ENCODE measurements around the gene CD34. TPM values are rescaled to one million over a fixed set of nuclear protein-coding genes. Genes with fewer than 3 reads are reported as not detected.

Gene CD34
- total and polyA plus RNA-seq, 2 donors = 6.4 to 14.5 TPM

DNA sequence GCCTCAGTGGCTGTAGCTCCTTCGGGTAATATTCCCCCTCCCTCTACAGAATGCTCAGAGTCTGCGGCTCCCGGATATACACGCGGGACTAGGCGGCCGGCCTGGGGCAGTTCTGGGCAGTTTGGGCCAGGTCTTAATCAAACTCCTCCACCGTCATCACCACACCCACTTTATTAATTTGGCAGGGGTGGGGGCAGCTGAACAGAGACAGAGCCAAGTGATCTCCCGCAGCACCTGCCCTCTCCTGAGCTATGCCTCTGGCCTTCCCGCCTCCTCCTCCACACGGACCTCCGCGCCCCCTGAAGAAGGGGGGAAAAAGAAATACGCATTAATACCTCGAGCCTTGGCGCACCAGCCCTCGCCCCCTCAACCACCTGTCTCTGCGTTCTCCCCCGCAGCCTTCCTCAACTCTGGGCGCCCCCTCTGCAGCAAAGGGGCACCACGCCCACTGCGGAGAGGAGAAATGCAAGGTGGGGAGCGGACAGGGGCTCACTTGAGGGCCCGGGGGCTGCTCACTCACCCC is 42.6 kb downstream of the CD34 start:
- H3K4me1 ChIP-seq (ENCODE audit: control insufficient read depth in 2 of 2, insufficient read depth in 2 of 2, low read length in 2 of 2) = peaks cover 76 to 88% of the 10 kb centered on the region in 2 donors
- H3K27me3 ChIP-seq (ENCODE audit: control insufficient read depth in 2 of 2, insufficient read depth in 1 of 2, low read length in 1 of 2) = no peaks in the 10 kb centered on the region
- H3K27ac ChIP-seq (ENCODE audit: low read depth in 1 of 2, low read length in 1 of 2) = peak overlapping the region; percentile 94 to 97
- H3K36me3 ChIP-seq (ENCODE audit: control insufficient read depth in 2 of 2, insufficient read depth in 2 of 2, low read length in 1 of 2) = peaks cover 3 to 39% of the 10 kb centered on the region in 2 donors
- WGBS = under 1% methylated on average over 24 of the region's 24 CpGs
- peak in 1 of 9 donors; percentile 45 for DNase-seq (ENCODE audit: low read depth in 6 of 9, low spot score in 9 of 9)
- peak overlapping the region; percentile 58 to 85 for H3K4me3 ChIP-seq (ENCODE audit: low read length in 2 of 2)
- H3K9me3 ChIP-seq (ENCODE audit: control insufficient read depth in 2 of 2, insufficient read depth in 1 of 2, low read length in 1 of 2) = peaks cover 0 to 3% of the 10 kb centered on the region in 2 donors

GRCh38 chr1:207867136-207868109 is 43.5 kb downstream of the CD34 start:
- H3K27me3 ChIP-seq (ENCODE audit: control insufficient read depth in 2 of 2, insufficient read depth in 1 of 2, low read length in 1 of 2) = no peaks in the 10 kb centered on the region
- peak overlapping the region; percentile 94 to 97 for H3K27ac ChIP-seq (ENCODE audit: low read depth in 1 of 2, low read length in 1 of 2)
- peaks cover 3 to 48% of the 10 kb centered on the region in 2 donors for H3K36me3 ChIP-seq (ENCODE audit: control insufficient read depth in 2 of 2, insufficient read depth in 2 of 2, low read length in 1 of 2)
- peaks cover 0 to 3% of the 10 kb centered on the region in 2 donors for H3K9me3 ChIP-seq (ENCODE audit: control insufficient read depth in 2 of 2, insufficient read depth in 1 of 2, low read length in 1 of 2)
- H3K4me3 ChIP-seq (ENCODE audit: low read length in 2 of 2) = peak overlapping the region; percentile 58 to 85
- DNase-seq (ENCODE audit: low read depth in 6 of 9, low spot score in 9 of 9) = peak in 1 of 9 donors; percentile 73
- 36% methylated on average over 19 of the region's 19 CpGs for WGBS
- peaks cover 75 to 85% of the 10 kb centered on the region in 2 donors for H3K4me1 ChIP-seq (ENCODE audit: control insufficient read depth in 2 of 2, insufficient read depth in 2 of 2, low read length in 2 of 2)

DNA sequence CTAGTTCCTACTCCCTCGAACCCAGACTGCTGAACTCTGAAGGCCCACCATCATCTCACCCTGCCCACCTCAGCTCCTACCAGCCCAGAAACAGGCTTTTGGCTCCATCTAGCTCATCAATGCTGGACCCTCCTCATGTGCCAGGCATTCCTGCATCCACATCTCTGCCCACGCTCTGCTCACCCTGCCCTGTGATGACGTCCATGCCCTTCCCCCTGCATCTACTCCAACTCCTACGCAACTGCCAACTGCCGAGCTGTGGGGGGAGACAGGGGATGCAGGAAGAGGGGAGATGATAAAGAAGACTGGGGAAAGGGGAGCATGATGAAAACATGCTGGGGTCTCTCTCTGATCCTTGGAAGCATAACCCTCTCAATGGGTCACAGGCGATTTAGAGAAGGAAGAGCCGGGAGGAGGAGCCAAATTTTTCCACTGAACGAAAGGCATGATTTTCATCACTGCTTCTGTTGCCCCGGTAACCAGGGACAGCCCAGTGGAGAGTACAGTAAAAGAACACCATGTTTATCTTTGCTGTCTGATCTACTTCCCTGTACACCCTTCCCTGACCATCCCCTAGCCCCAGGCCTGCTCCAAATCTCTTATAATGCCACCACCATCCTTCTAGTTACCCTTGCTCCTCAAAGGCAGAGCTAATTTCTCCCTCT is 44.3 kb downstream of the CD34 start:
- peaks cover 75 to 86% of the 10 kb centered on the region in 2 donors for H3K4me1 ChIP-seq (ENCODE audit: control insufficient read depth in 2 of 2, insufficient read depth in 2 of 2, low read length in 2 of 2)
- H3K9me3 ChIP-seq (ENCODE audit: control insufficient read depth in 2 of 2, insufficient read depth in 1 of 2, low read length in 1 of 2) = peaks cover 0 to 3% of the 10 kb centered on the region in 2 donors
- peaks cover 3 to 48% of the 10 kb centered on the region in 2 donors for H3K36me3 ChIP-seq (ENCODE audit: control insufficient read depth in 2 of 2, insufficient read depth in 2 of 2, low read length in 1 of 2)

DNA sequence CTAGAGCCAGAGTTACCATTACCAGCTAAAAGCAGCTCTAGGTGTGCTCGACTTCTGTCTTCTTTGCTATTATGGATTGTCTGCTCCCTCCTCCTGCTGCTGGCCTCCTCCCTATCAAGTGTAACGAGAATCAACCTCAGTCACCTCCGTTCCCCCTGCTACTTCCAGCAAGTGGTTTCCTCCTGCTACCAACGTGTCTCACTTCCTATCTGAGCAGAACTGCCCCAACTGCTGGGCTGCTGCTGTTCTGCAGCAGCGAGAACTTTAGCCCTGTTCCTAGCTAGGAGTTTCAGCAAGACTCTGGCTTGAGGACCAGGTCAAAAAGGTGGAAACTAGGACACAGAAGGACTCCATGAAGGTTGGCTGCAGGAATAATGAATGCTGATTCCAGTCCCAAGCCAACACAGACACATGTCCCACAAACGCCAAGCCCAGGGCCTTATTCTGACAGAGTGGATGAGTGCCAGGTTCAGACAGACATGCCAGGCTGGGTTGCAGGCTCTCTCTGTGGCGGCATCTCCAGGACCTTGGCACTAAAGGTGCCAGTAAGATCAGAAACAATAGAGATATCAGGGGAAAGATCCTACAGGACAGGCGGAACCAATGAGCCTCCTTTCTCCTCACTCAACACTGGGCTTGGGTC is 46.9 kb downstream of the CD34 start:
- H3K27ac ChIP-seq (ENCODE audit: low read depth in 1 of 2, low read length in 1 of 2) = peak overlapping the region; percentile 86 to 97
- DNase-seq (ENCODE audit: low read depth in 6 of 9, low spot score in 9 of 9) = peak in 5 of 9 donors; percentile 47 to 85 (median 71)
- H3K9me3 ChIP-seq (ENCODE audit: control insufficient read depth in 2 of 2, insufficient read depth in 1 of 2, low read length in 1 of 2) = peaks cover 0 to 3% of the 10 kb centered on the region in 2 donors
- 21% methylated on average over 8 of the region's 8 CpGs for WGBS
- peak overlapping the region; percentile 10 to 32 for H3K4me3 ChIP-seq (ENCODE audit: low read length in 2 of 2)
- H3K27me3 ChIP-seq (ENCODE audit: control insufficient read depth in 2 of 2, insufficient read depth in 1 of 2, low read length in 1 of 2) = no peaks in the 10 kb centered on the region
- peaks cover 13 to 64% of the 10 kb centered on the region in 2 donors for H3K36me3 ChIP-seq (ENCODE audit: control insufficient read depth in 2 of 2, insufficient read depth in 2 of 2, low read length in 1 of 2)
- peaks cover 67 to 77% of the 10 kb centered on the region in 2 donors for H3K4me1 ChIP-seq (ENCODE audit: control insufficient read depth in 2 of 2, insufficient read depth in 2 of 2, low read length in 2 of 2)

More for the DNA sequence above, 44.3 kb downstream of the CD34 start:
- Histone ChIP-seq H3K27ac (ENCODE audit: low read depth in 1 of 2, low read length in 1 of 2) (peak overlapping the region; percentile 94 to 97), H3K4me3 (ENCODE audit: low read length in 2 of 2) (peak overlapping the region; percentile 58 to 85), H3K27me3 (ENCODE audit: control insufficient read depth in 2 of 2, insufficient read depth in 1 of 2, low read length in 1 of 2) (no peaks in the 10 kb centered on the region)
- WGBS = 28% methylated on average over 9 of the region's 9 CpGs
- DNase-seq (ENCODE audit: low read depth in 6 of 9, low spot score in 9 of 9) = no peak

DNA sequence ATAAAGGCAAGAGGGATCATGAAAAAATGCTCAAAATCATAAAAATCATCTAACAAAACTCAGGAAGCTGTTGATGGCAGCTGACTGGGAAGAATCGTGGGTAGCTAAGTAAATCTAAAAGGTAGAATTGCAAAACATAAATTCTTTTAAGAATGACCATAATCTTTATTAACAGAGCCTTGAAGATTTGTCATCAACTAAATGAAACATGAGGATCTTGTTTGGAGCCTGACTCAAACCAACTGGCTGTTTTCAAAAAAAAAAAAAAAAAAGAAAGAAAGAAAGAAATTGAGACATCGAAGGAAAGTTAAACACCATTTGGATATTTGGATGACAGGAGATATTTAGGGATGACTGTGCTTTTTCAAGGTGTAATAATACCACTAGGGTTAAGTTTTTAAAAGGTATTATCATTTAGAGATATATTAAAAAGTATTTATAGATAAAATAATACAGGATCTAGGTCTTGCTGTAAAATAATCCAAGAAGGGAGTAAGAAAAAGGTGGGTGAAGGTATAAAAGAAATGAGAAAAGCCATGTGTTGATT is 48.6 kb downstream of the CD34 start:
- no peak for DNase-seq (ENCODE audit: low read depth in 6 of 9, low spot score in 9 of 9)
- H3K4me3 ChIP-seq (ENCODE audit: low read length in 2 of 2) = no peak overlapping the region
- 45% methylated on average over 2 of the region's 2 CpGs for WGBS
- no peaks in the 10 kb centered on the region for H3K9me3 ChIP-seq (ENCODE audit: control insufficient read depth in 2 of 2, insufficient read depth in 1 of 2, low read length in 1 of 2)
- H3K36me3 ChIP-seq (ENCODE audit: control insufficient read depth in 2 of 2, insufficient read depth in 2 of 2, low read length in 1 of 2) = peaks cover 13 to 70% of the 10 kb centered on the region in 2 donors
- H3K27me3 ChIP-seq (ENCODE audit: control insufficient read depth in 2 of 2, insufficient read depth in 1 of 2, low read length in 1 of 2) = no peaks in the 10 kb centered on the region
- peaks cover 67 to 75% of the 10 kb centered on the region in 2 donors for H3K4me1 ChIP-seq (ENCODE audit: control insufficient read depth in 2 of 2, insufficient read depth in 2 of 2, low read length in 2 of 2)
- peak overlapping the region; percentile 95 to 97 for H3K27ac ChIP-seq (ENCODE audit: low read depth in 1 of 2, low read length in 1 of 2)

GRCh38 chr1:207861442-207862177 is 49.3 kb downstream of the CD34 start:
- 8% methylated on average over 9 of the region's 9 CpGs for WGBS
- H3K36me3 ChIP-seq (ENCODE audit: control insufficient read depth in 2 of 2, insufficient read depth in 2 of 2, low read length in 1 of 2) = peaks cover 13 to 71% of the 10 kb centered on the region in 2 donors
- H3K4me1 ChIP-seq (ENCODE audit: control insufficient read depth in 2 of 2, insufficient read depth in 2 of 2, low read length in 2 of 2) = peaks cover 65 to 70% of the 10 kb centered on the region in 2 donors

DNA sequence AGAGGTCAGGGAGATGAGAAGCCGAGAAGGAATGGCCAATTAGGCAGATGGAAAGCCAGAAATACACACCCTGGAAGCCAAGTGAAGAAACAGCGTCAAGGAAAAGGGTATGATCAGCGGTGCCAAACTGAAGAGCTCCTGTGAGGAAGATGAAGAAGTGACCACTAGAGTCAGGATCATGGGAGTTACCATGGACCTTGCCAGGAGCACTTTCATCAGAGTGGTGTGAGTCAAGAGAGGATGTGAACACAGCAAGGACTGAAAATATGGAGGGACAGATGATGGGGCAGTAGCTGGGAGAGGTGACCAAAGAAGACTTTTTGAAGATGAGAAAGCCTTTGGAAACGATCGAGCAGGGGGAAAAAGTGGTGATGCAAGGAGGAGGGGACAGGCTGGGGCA is 50.4 kb downstream of the CD34 start:
- H3K4me3 ChIP-seq (ENCODE audit: low read length in 2 of 2) = no peak overlapping the region
- H3K9me3 ChIP-seq (ENCODE audit: control insufficient read depth in 2 of 2, insufficient read depth in 1 of 2, low read length in 1 of 2) = no peaks in the 10 kb centered on the region
- DNase-seq (ENCODE audit: low read depth in 6 of 9, low spot score in 9 of 9) = no peak
- no peaks in the 10 kb centered on the region for H3K27me3 ChIP-seq (ENCODE audit: control insufficient read depth in 2 of 2, insufficient read depth in 1 of 2, low read length in 1 of 2)
- peaks cover 13 to 71% of the 10 kb centered on the region in 2 donors for H3K36me3 ChIP-seq (ENCODE audit: control insufficient read depth in 2 of 2, insufficient read depth in 2 of 2, low read length in 1 of 2)
- H3K27ac ChIP-seq (ENCODE audit: low read depth in 1 of 2, low read length in 1 of 2) = peak overlapping the region; percentile 54 to 97
- WGBS = 94% methylated on average over 5 of the region's 5 CpGs
- H3K4me1 ChIP-seq (ENCODE audit: control insufficient read depth in 2 of 2, insufficient read depth in 2 of 2, low read length in 2 of 2) = peaks cover 64 to 70% of the 10 kb centered on the region in 2 donors

More at GRCh38 chr1:207861442-207862177, 49.3 kb downstream of the CD34 start:
- no peaks in the 10 kb centered on the region for H3K9me3 ChIP-seq (ENCODE audit: control insufficient read depth in 2 of 2, insufficient read depth in 1 of 2, low read length in 1 of 2)
- peak overlapping the region; percentile 95 to 97 for H3K27ac ChIP-seq (ENCODE audit: low read depth in 1 of 2, low read length in 1 of 2)
- peak; percentile 67 to 93 (median 85) for DNase-seq (ENCODE audit: low read depth in 6 of 9, low spot score in 9 of 9)
- no peaks in the 10 kb centered on the region for H3K27me3 ChIP-seq (ENCODE audit: control insufficient read depth in 2 of 2, insufficient read depth in 1 of 2, low read length in 1 of 2)
- H3K4me3 ChIP-seq (ENCODE audit: low read length in 2 of 2) = peak overlapping the region in 1 of 2 donors; percentile 19

DNA sequence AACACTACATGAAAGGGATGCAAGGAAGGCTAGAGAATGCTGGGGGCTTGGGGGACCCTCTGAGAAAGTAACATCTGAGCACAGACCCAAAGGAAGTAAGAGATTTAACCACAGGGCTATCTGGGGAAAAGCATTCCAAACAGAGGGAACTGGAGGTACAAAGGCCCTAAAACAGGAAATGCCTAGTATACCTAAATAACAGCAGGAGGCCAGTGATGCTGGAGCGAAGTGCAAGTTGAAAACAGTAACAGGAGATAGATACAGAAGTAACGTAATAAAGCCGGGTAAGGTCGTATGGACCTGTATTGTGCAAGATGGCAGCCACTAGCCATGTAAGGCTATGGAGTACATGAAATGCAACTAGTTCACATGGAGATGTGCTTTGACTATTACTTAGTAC is 52.1 kb downstream of the CD34 start:
- no peak overlapping the region for H3K27ac ChIP-seq (ENCODE audit: low read depth in 1 of 2, low read length in 1 of 2)
- no peaks in the 10 kb centered on the region for H3K9me3 ChIP-seq (ENCODE audit: control insufficient read depth in 2 of 2, insufficient read depth in 1 of 2, low read length in 1 of 2)
- no peaks in the 10 kb centered on the region for H3K27me3 ChIP-seq (ENCODE audit: control insufficient read depth in 2 of 2, insufficient read depth in 1 of 2, low read length in 1 of 2)
- no peak overlapping the region for H3K4me3 ChIP-seq (ENCODE audit: low read length in 2 of 2)
- WGBS = 67% methylated on average over 4 of the region's 4 CpGs
- DNase-seq (ENCODE audit: low read depth in 6 of 9, low spot score in 9 of 9) = no peak
- peaks cover 13 to 64% of the 10 kb centered on the region in 2 donors for H3K36me3 ChIP-seq (ENCODE audit: control insufficient read depth in 2 of 2, insufficient read depth in 2 of 2, low read length in 1 of 2)
- peaks cover 49 to 57% of the 10 kb centered on the region in 2 donors for H3K4me1 ChIP-seq (ENCODE audit: control insufficient read depth in 2 of 2, insufficient read depth in 2 of 2, low read length in 2 of 2)
